Upper lobe of left lung (tissue), 4 donors: ENCODE data around the gene CDH13.

Source experiments
- CTCF ChIP-seq, 6 experiments: fragments of 450-650 bp in 4 of 6; fragments of 200-600 bp in 2 of 6; sonication (generic) in 2 of 6; IDR thresholded peaks; one replicate each; pipeline ENCODE4 v1.5.1; 2016 to 2019; ENCODE audit warnings: antibody characterized with exemption in 6 of 6
- POLR2A ChIP-seq, 4 donors: fragments of 450-650 bp; IDR thresholded peaks; one replicate each; pipeline ENCODE4 v1.5.1; 2016 to 2017; ENCODE audit warnings: antibody characterized with exemption in 4 of 4, mild to moderate bottlenecking in 2 of 4

- no peak for TF ChIP-seq CTCF (IDR thresholded peaks at IDR 0.05)
- no peak for TF ChIP-seq POLR2A (IDR thresholded peaks at IDR 0.05)
Measured at GRCh38 chr16:83258366-83258928, 631.7 kb downstream of the CDH13 start.
